Stimulated activated CD4-positive, alpha-beta T cell treated with anti-CD3 and anti-CD28 coated beads, Interleukin-15, amount 100 ng/mL, for 24 hours (primary cell): ENCODE measurements around the gene NDRG4.
"Not testable (repeated sequence)": the region's sequence is repeated elsewhere in the genome, so short reads cannot be mapped to it uniquely, and the experiment has no call there.

ENCODE experiments used
- DNase-seq: peaks from one replicate; pipeline ENCODE4 v3.0.0-alpha.2; 2020

Gene NDRG4

GRCh38 chr16:58465817-58466216 is 34.1 kb upstream of the NDRG4 start:
- DNase-seq = no peak

GRCh38 chr16:58466396-58466795 is 33.5 kb upstream of the NDRG4 start:
- no peak for DNase-seq

GRCh38 chr16:58467905-58468304 is 32.0 kb upstream of the NDRG4 start:
- no peak for DNase-seq

- DNase-seq = no peak
These were observed 28.6 kb upstream of the NDRG4 start for GRCh38 chr16:58471209-58471975.

- no peak for DNase-seq
These were observed 27.7 kb upstream of the NDRG4 start for GRCh38 chr16:58472266-58472665.

GRCh38 chr16:58472827-58473226 is 27.1 kb upstream of the NDRG4 start:
- DNase-seq = no peak

- DNase-seq = no peak
These were observed 25.6 kb upstream of the NDRG4 start for GRCh38 chr16:58474296-58474695.

- DNase-seq = no peak
These were observed 24.8 kb upstream of the NDRG4 start for GRCh38 chr16:58475091-58475619.

- no peak for DNase-seq
These were observed 23.2 kb upstream of the NDRG4 start for GRCh38 chr16:58476791-58477190.

- no peak for DNase-seq
These were observed 21.5 kb upstream of the NDRG4 start for GRCh38 chr16:58478427-58478826.

DNA sequence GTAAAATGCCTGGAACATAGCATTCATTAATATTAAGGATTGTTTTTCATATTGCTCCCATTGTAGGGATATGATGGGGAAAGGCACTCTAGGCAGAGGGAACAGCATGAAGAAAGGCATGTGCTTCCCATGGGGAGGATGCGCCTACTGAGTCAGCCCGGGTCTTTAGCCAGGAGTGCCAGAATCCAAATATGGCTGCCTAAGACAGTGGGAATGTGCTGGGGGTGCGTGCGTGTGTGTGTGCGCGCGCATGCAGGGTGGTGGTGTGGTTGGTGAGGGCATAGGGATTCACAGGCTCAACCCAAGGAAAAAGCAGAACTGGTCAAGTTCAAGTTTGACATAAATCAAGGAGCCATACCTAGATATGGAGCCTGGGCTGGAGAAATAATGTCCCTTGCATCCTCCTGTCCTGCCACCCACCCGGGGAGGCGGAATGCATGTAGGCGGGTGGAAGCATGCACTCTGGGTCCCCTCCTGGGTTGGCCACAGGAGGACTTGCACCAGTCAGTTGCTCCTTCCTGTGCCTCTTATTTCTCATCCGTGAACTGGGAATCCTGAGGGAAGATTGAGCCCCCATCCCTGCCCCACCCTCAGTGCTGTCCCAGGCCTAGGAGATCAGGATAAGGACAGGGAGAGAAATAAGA is 18.6 kb upstream of the NDRG4 start:
- no peak for DNase-seq

DNA sequence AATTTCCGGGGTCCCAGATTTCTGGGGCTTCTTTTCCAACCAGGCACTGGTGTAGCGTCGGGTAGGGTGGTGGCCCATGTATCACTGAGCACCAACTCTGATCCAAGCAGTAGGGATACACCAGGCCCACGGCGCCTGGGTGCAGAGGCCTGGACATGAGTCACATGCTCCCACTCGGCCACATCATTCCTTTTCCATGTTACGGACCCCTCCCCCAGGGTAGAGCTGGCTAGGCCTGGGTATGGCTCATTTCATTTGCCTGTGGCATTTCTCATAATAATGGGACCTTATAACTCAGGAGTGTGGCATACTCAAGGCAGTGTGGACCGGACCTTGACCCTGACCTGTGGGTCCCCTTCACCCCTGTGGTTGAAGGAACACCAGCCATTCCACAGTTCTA is 18.0 kb upstream of the NDRG4 start:
- no peak for DNase-seq

DNA sequence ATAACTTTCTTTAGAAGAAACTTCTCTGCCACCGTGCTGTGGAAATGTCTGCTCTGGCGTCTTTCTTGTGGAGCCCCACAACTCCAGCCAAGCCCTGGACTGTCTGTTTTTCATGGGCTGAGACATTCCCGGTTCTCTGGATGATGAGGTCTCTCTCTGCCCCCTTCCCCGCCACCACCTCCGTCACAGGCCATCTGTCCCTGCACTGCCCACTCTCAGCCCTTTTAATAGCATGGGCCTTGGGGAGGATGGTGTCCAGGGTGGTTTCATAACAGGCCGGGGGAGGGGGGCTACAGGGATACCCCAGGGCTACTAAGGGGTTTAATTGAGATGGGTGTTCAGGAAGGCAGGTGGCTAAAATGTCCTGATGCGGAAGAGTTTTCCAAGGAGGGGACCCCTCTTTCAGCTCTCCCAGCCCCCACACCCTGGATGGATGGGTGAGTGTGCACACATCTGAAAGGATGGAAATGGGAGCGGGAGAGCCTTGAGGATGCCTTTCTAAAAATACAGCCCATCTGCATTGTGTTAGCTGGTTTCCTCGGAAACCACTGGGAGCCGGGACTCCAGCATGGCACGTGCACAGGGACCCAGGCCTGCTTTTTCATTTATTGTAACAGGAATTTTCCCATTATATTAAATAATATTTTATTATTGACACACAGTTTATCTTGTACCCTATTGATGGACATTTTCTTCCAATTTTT is 14.6 kb upstream of the NDRG4 start:
- DNase-seq = no peak

GRCh38 chr16:58487566-58488351 is 12.2 kb upstream of the NDRG4 start:
- DNase-seq = peak; percentile 82

- DNase-seq = no peak
These were observed 11.4 kb upstream of the NDRG4 start for GRCh38 chr16:58488531-58488930.

- no peak for DNase-seq
These were observed 9.9 kb upstream of the NDRG4 start for GRCh38 chr16:58490065-58490464.

- not testable (repeated sequence) for DNase-seq
These were observed 9.4 kb upstream of the NDRG4 start for GRCh38 chr16:58490539-58490938.

DNA sequence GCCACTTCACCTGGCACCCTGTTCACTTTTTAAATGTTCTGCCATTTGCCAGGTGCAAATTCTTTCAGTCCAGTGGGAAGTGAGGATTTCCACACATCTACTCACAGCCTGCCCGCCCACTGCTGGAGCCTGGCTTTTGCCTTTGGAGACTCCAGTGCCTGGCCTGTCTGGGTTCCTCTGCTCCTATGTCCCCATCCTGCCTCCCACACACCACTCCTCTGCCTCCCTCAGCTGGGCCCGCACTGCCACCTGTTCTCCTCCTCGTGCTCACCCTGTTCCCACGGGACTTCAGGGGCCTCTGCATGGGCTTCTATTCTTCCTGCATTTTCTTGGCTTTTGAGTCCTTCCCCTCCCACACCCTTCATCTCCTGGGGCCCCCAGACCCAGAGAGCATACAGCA is 7.9 kb upstream of the NDRG4 start:
- no peak for DNase-seq

DNA sequence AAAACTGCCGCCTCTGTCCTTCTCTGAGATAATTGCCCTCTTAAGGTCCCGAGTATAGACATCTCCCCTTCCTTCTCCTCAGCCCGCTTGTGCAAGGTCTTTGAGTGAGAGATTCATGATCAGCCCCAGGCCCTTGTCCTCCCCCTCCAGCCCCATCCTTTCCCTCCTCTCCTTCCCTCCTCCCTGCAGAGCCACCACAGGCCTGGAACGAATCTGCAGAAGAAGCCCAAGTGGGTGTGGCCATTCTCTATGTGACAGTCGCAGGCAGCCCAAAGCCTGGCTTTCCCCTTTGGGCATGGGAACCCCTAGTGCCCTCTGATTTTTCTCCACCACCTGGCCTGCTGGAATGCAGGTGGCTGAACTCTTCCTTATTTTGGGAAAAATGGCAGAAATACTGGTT is 7.2 kb upstream of the NDRG4 start:
- DNase-seq = no peak

- DNase-seq = no peak
These were observed 6.0 kb upstream of the NDRG4 start for GRCh38 chr16:58493756-58494431.

GRCh38 chr16:58494981-58495520 is 4.9 kb upstream of the NDRG4 start:
- peak; percentile 86 for DNase-seq
